ENCODE data around the gene PLEKHM2. TPM values are rescaled to one million over a fixed set of nuclear protein-coding genes. Genes with fewer than 3 reads are reported as not detected.

The PLEKHM2 gene
- polyA plus RNA-seq, 1 donor from 2014 or later: 40.1 TPM

- no peaks in the 10 kb centered on the region for H3K36me3 ChIP-seq (ENCODE audit: insufficient read depth, low read length)
- H3K9ac ChIP-seq (ENCODE audit: low read length): no peak overlapping the region
- no peak overlapping the region for H2AFZ ChIP-seq (ENCODE audit: low read depth, low read length)
- no peaks in the 10 kb centered on the region for H3K9me3 ChIP-seq (ENCODE audit: low read length)
- H4K20me1 ChIP-seq (ENCODE audit: insufficient read depth): no peaks in the 10 kb centered on the region
- no peak overlapping the region for H3K4me3 ChIP-seq (ENCODE audit: low read length)
- TF ChIP-seq SMC3 (conservative IDR thresholded peaks at IDR 0.05; ENCODE audit: poor library complexity) (no peak), TAF1 (IDR thresholded peaks at IDR 0.05; ENCODE audit: low read depth) (no peak), EZH2 (IDR thresholded peaks at IDR 0.05; ENCODE audit: borderline replicate concordance, insufficient read depth, low read length, poor library complexity, severe bottlenecking) (no peak), EP300 (conservative IDR thresholded peaks at IDR 0.05; ENCODE audit: poor library complexity, severe bottlenecking) (no peak), POLR2AphosphoS5 (IDR thresholded peaks at IDR 0.05) (no peak), MXI1 (conservative IDR thresholded peaks at IDR 0.05; ENCODE audit: poor library complexity, severe bottlenecking) (no peak), RAD21 (conservative IDR thresholded peaks at IDR 0.05) (no peak)
- H3K79me2 ChIP-seq (replicated peaks; ENCODE audit: insufficient read depth, low read length): no peaks in the 10 kb centered on the region
- H3F3A ChIP-seq (ENCODE audit: insufficient read depth, low read length, poor library complexity, severe bottlenecking): no peaks in the 10 kb centered on the region
- H3K27me3 ChIP-seq (ENCODE audit: insufficient read depth, low read depth, low read length): no peaks in the 10 kb centered on the region
- H3K27ac ChIP-seq (ENCODE audit: low read length): no peak overlapping the region
- H3K4me2 ChIP-seq (ENCODE audit: low read length): no peak overlapping the region
- no peaks in the 10 kb centered on the region for H3K9me2 ChIP-seq (ENCODE audit: insufficient read depth, low read length)
These were observed 60.1 kb downstream of the PLEKHM2 start for GRCh38 chr1:15744122-15744679.

- Histone ChIP-seq H3K27ac (ENCODE audit: low read length) (no peak overlapping the region), H3K27me3 (ENCODE audit: insufficient read depth, low read depth, low read length) (no peaks in the 10 kb centered on the region), H3K4me3 (ENCODE audit: low read length) (no peak overlapping the region), H4K20me1 (ENCODE audit: insufficient read depth) (no peaks in the 10 kb centered on the region), H2AFZ (ENCODE audit: low read depth, low read length) (no peak overlapping the region), H3K79me2 (replicated peaks; ENCODE audit: insufficient read depth, low read length) (no peaks in the 10 kb centered on the region), H3K9ac (ENCODE audit: low read length) (no peak overlapping the region), H3K4me2 (ENCODE audit: low read length) (no peak overlapping the region), H3K36me3 (ENCODE audit: insufficient read depth, low read length) (no peaks in the 10 kb centered on the region), H3K9me2 (ENCODE audit: insufficient read depth, low read length) (no peaks in the 10 kb centered on the region), H3F3A (ENCODE audit: insufficient read depth, low read length, poor library complexity, severe bottlenecking) (no peaks in the 10 kb centered on the region), H3K9me3 (ENCODE audit: low read length) (no peaks in the 10 kb centered on the region)
- TF ChIP-seq EZH2 (IDR thresholded peaks at IDR 0.05; ENCODE audit: borderline replicate concordance, insufficient read depth, low read length, poor library complexity, severe bottlenecking) (no peak), EP300 (conservative IDR thresholded peaks at IDR 0.05; ENCODE audit: poor library complexity, severe bottlenecking) (no peak), TAF1 (IDR thresholded peaks at IDR 0.05; ENCODE audit: low read depth) (no peak), CTCF (IDR thresholded peaks at IDR 0.05; ENCODE audit: poor library complexity, severe bottlenecking) (no peak), POLR2AphosphoS5 (IDR thresholded peaks at IDR 0.05) (no peak), REST (IDR thresholded peaks at IDR 0.05; ENCODE audit: borderline replicate concordance) (no peak), SMC3 (conservative IDR thresholded peaks at IDR 0.05; ENCODE audit: poor library complexity) (no peak), MXI1 (conservative IDR thresholded peaks at IDR 0.05; ENCODE audit: poor library complexity, severe bottlenecking) (no peak), RAD21 (conservative IDR thresholded peaks at IDR 0.05) (no peak)
These were observed 63.3 kb downstream of the PLEKHM2 start for GRCh38 chr1:15747378-15747777.
